HTERT RPE-1 (cell line): ENCODE data around the gene SPDYE18.
"Not testable (repeated sequence)": the region's sequence is repeated elsewhere in the genome, so short reads cannot be mapped to it uniquely, and the experiment has no call there.

Experiments
- in situ Hi-C: fragments of 300-500 bp; cut with MboI; formaldehyde crosslinking; loops from 4 replicates; pipeline ENCODE4 v1.14.3; 2020; ENCODE audit warnings: low sequenced_read_pairs

Gene SPDYE18

GRCh38 chr7:77006127-77007110 lies 55.9 kb downstream of the SPDYE18 start:
- in situ Hi-C loops: not testable (repeated sequence)

- in situ Hi-C loops: not testable (repeated sequence)
These were observed 56.8 kb downstream of the SPDYE18 start for GRCh38 chr7:77005461-77006057.

GRCh38 chr7:77004151-77004550 lies 58.2 kb downstream of the SPDYE18 start:
- in situ Hi-C loops: not testable (repeated sequence)

- in situ Hi-C loops: not testable (repeated sequence)
These were observed 59.1 kb downstream of the SPDYE18 start for GRCh38 chr7:77003241-77003640.

GRCh38 chr7:77002678-77003233 lies 59.6 kb downstream of the SPDYE18 start:
- in situ Hi-C loops: not testable (repeated sequence)

GRCh38 chr7:77002104-77002503 lies 60.3 kb downstream of the SPDYE18 start:
- in situ Hi-C loops: not testable (repeated sequence)
